HCT116 (cell line): Measurements from ENCODE around the gene NLGN2.

ENCODE experiments used
- EZH2 ChIP-seq: fragments of 200-600 bp; sonication (generic); IDR thresholded peaks from 2 replicates; pipeline ENCODE4 v1.6.1; 2017; ENCODE audit warnings: antibody characterized with exemption, mixed run types
- FOSL1 ChIP-seq: IDR thresholded peaks from 2 replicates; pipeline ENCODE4 v1.6.1; 2012; ENCODE audit warnings: low read depth
- POLR2A ChIP-seq: IDR thresholded peaks from 2 replicates; pipeline ENCODE4 v1.7.0; 2011; ENCODE audit warnings: borderline replicate concordance; ENCODE audit not compliant: insufficient read depth, insufficient read length; ENCODE audit errors: extremely low read depth
- SIN3A ChIP-seq: IDR thresholded peaks from 2 replicates; pipeline ENCODE4 v1.6.1; 2012; ENCODE audit warnings: low read depth
- SP1 ChIP-seq: IDR thresholded peaks from 2 replicates; pipeline ENCODE4 v1.6.1; 2012; ENCODE audit warnings: low read depth
- ZFX ChIP-seq: fragments of 450-650 bp; IDR thresholded peaks from 2 replicates; pipeline ENCODE4 v1.6.1; 2017
- ZNF274 ChIP-seq: fragments of 200-500 bp; sonication (Bioruptor generic); IDR thresholded peaks from 2 replicates; pipeline ENCODE4 v1.6.1; 2014; ENCODE audit warnings: mild to moderate bottlenecking, low read depth, low read length, inconsistent platforms
- TF ChIP-seq, protein P1 (sequence below), 3 experiments: fragments of 200-600 bp in 1 of 3; sonication (generic) in 1 of 3; IDR thresholded peaks in 2 of 3; conservative IDR thresholded peaks in 1 of 3; 2 replicates each; pipeline ENCODE4 v1.5.1; 2012 to 2017; ENCODE audit warnings: low read depth in 2 of 3, low read length in 2 of 3, antibody characterized with exemption in 1 of 3, borderline replicate concordance in 1 of 3, control low read depth in 1 of 3, mild to moderate bottlenecking in 1 of 3, mixed read lengths in 1 of 3, mixed run types in 1 of 3, moderate library complexity in 1 of 3; ENCODE audit not compliant: insufficient read depth in 1 of 3
- TF ChIP-seq, protein P2 (sequence below): IDR thresholded peaks from 2 replicates; pipeline ENCODE4 v1.6.1; 2012; ENCODE audit warnings: low read depth
- TF ChIP-seq, protein P3 (sequence below): IDR thresholded peaks from 2 replicates; pipeline ENCODE4 v1.6.1; 2012
- TF ChIP-seq, protein P4 (sequence below): IDR thresholded peaks from 2 replicates; pipeline ENCODE4 v1.6.1; 2012

DNA sequence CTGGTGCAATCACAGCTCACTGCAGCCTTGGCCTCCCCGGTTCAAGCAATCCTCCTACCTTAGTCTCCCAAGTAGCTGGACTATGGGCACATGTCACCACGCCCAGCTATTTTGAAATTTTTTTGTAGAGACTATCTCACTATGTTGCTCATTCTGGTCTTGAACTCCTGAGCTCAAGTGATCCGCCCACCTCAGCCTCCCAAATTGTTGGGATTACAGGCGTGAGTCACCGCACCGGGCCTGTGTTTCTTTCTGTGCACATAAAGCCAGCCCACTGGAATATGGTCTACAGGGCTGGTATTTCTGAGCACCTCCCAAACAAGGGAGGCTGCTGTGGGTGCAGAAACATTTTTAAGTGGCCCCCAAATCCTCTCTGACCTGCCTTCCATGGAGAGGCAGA lies 44.3 kb upstream of the NLGN2 start:
- TF ChIP-seq SIN3A, result no peak
- no peak for TF ChIP-seq ZFX
- TF ChIP-seq, protein P1, sequence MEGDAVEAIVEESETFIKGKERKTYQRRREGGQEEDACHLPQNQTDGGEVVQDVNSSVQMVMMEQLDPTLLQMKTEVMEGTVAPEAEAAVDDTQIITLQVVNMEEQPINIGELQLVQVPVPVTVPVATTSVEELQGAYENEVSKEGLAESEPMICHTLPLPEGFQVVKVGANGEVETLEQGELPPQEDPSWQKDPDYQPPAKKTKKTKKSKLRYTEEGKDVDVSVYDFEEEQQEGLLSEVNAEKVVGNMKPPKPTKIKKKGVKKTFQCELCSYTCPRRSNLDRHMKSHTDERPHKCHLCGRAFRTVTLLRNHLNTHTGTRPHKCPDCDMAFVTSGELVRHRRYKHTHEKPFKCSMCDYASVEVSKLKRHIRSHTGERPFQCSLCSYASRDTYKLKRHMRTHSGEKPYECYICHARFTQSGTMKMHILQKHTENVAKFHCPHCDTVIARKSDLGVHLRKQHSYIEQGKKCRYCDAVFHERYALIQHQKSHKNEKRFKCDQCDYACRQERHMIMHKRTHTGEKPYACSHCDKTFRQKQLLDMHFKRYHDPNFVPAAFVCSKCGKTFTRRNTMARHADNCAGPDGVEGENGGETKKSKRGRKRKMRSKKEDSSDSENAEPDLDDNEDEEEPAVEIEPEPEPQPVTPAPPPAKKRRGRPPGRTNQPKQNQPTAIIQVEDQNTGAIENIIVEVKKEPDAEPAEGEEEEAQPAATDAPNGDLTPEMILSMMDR (IDR thresholded peaks at IDR 0.05 in 2 of 3, conservative IDR thresholded peaks at IDR 0.05 in 1 of 3; ENCODE audit: borderline replicate concordance in 1 of 3, insufficient read depth in 1 of 3, low read depth in 2 of 3, low read length in 2 of 3), result no peak
- no peak for TF ChIP-seq EZH2
- no peak for TF ChIP-seq SP1
- TF ChIP-seq, protein P2, sequence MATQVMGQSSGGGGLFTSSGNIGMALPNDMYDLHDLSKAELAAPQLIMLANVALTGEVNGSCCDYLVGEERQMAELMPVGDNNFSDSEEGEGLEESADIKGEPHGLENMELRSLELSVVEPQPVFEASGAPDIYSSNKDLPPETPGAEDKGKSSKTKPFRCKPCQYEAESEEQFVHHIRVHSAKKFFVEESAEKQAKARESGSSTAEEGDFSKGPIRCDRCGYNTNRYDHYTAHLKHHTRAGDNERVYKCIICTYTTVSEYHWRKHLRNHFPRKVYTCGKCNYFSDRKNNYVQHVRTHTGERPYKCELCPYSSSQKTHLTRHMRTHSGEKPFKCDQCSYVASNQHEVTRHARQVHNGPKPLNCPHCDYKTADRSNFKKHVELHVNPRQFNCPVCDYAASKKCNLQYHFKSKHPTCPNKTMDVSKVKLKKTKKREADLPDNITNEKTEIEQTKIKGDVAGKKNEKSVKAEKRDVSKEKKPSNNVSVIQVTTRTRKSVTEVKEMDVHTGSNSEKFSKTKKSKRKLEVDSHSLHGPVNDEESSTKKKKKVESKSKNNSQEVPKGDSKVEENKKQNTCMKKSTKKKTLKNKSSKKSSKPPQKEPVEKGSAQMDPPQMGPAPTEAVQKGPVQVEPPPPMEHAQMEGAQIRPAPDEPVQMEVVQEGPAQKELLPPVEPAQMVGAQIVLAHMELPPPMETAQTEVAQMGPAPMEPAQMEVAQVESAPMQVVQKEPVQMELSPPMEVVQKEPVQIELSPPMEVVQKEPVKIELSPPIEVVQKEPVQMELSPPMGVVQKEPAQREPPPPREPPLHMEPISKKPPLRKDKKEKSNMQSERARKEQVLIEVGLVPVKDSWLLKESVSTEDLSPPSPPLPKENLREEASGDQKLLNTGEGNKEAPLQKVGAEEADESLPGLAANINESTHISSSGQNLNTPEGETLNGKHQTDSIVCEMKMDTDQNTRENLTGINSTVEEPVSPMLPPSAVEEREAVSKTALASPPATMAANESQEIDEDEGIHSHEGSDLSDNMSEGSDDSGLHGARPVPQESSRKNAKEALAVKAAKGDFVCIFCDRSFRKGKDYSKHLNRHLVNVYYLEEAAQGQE, result no peak
- TF ChIP-seq FOSL1, result no peak
- TF ChIP-seq POLR2A, result no peak
- TF ChIP-seq, protein P3, sequence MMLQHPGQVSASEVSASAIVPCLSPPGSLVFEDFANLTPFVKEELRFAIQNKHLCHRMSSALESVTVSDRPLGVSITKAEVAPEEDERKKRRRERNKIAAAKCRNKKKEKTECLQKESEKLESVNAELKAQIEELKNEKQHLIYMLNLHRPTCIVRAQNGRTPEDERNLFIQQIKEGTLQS, result no peak
- TF ChIP-seq, protein P4, sequence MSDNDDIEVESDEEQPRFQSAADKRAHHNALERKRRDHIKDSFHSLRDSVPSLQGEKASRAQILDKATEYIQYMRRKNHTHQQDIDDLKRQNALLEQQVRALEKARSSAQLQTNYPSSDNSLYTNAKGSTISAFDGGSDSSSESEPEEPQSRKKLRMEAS, result no peak
- no peak for TF ChIP-seq ZNF274
